Activated naive CD8-positive, alpha-beta T cell treated with anti-CD3 and anti-CD28 coated beads, Interleukin-2, amount 50 U/mL, for 16 hours (primary cell): ENCODE data around the gene FBXO38.

Experiments used
- DNase-seq: peaks from one replicate; pipeline ENCODE4 v3.0.0-alpha.2; 2020; ENCODE audit warnings: low read depth, low spot score

FBXO38 gene

DNA sequence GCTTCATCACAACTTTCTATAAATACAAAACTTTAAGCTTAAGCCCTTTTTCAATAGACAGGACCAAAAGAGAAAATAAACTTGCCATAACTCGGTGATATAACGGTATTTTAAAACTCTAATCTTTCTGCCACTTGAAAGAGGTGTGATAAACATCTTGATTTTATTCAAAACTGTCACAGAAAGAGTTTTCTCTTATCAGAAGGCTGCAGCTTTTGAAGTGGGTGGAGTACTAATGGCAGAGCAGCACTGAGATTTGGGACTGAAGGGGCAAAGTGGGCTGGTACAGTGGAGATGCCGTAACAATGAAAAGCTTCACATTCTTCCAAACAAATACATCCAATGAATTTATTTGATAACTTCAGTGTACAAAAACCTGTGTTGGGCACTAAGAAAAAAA is 92.5 kb downstream of the FBXO38 start:
- no peak for DNase-seq

DNA sequence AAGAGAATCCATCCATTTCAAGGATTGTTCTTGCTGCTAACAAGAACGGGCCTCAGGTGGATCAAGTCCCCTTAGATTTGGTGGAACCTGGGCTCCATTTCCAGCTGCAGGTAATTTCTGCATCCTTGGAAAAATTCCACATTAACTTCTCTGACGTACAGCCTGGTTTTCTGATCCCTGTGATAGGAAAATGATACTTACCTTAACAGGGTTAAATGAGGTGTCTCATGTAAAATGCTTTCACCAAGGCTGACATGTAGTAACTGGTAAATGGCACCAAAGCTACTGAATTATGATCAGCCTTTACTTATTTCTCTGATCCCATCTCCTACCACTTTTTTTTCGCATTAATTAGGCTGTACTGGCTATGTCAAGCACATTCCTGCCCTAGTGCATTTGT is 93.7 kb downstream of the FBXO38 start:
- no peak for DNase-seq

GRCh38 chr5:148482196-148482595 is 98.4 kb downstream of the FBXO38 start:
- DNase-seq = no peak

GRCh38 chr5:148482697-148483462 is 99.1 kb downstream of the FBXO38 start:
- peak; percentile 17 for DNase-seq

- DNase-seq = no peak
Measured at GRCh38 chr5:148483750-148484149, 100.0 kb downstream of the FBXO38 start.

GRCh38 chr5:148484651-148485050 is 100.9 kb downstream of the FBXO38 start:
- DNase-seq = no peak

- DNase-seq = no peak
Measured at GRCh38 chr5:148486456-148486855, 102.7 kb downstream of the FBXO38 start.

- no peak for DNase-seq
Measured at GRCh38 chr5:148488757-148489156, 105.0 kb downstream of the FBXO38 start.

- no peak for DNase-seq
Measured at GRCh38 chr5:148491015-148491792, 107.4 kb downstream of the FBXO38 start.

- DNase-seq = no peak
Measured at GRCh38 chr5:148491793-148492184, 108.0 kb downstream of the FBXO38 start.

DNA sequence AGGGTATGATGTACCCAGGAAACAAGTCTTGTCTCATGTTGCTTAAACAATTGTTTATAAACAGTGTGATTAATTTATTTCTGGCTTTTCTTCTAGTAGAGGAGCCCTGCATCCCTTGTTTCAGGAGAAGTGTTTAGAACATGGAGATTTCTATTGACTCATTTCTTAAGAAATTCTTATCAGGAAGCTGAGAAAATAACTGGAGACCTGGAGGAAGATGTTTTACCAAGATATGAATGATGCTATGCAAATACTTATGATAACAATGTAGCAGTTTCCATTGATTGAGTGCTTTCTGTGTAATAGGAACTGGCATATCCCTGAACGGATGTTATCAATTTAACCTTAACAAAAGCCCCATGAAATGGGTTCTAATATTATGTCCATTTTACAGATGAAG is 108.6 kb downstream of the FBXO38 start:
- no peak for DNase-seq
